Adrenal gland (tissue), 12 donors: ENCODE results near the gene NAPA. TPM values are rescaled to one million over a fixed set of nuclear protein-coding genes. Genes with fewer than 3 reads are reported as not detected.

Experiments
- DNase-seq, 7 donors: peaks; one replicate each; pipeline ENCODE4 v3.0.0-alpha.2; 2019 to 2020
- H3K27ac ChIP-seq, 5 donors: fragments of 200-600 bp; sonication (generic) in 4 of 5; 1 replicate in 3 of 5; 2 replicates in 2 of 5; pipeline versions ENCODE4 v1.5.1 to v1.8.0; 2016 to 2020; ENCODE audit warnings: mild to moderate bottlenecking in 1 of 5
- H3K27me3 ChIP-seq: fragments of 200-600 bp; 2 replicates; pipeline ENCODE4 v1.8.0; 2021
- H3K36me3 ChIP-seq, 2 donors: fragments of 200-600 bp; replicated peaks in 1 of 2; 1 replicate in 1 of 2; 2 replicates in 1 of 2; pipeline versions ENCODE4 v1.5.1 to v1.8.0; 2018 to 2022
- H3K4me1 ChIP-seq, 2 donors: fragments of 200-600 bp; replicated peaks in 1 of 2; 1 replicate in 1 of 2; 2 replicates in 1 of 2; pipeline versions ENCODE4 v1.5.1 to v1.8.0; 2018 to 2021
- H3K4me3 ChIP-seq, 4 donors: fragments of 200-600 bp; sonication (generic) in 3 of 4; one replicate each; pipeline ENCODE4 v1.5.1; 2016 to 2018
- H3K9me3 ChIP-seq, 3 donors: fragments of 200-600 bp; sonication (generic) in 1 of 3; replicated peaks in 1 of 3; 1 replicate in 2 of 3; 2 replicates in 1 of 3; pipeline versions ENCODE4 v1.5.1 to v1.8.0; 2016 to 2021
- CTCF ChIP-seq, 6 experiments: fragments of 450-650 bp in 4 of 6; fragments of 200-600 bp in 2 of 6; sonication (generic) in 1 of 6; IDR thresholded peaks; 1 replicate in 5 of 6; 2 replicates in 1 of 6; pipeline versions ENCODE4 v1.5.1 to v1.8.0; 2016 to 2021; ENCODE audit warnings: antibody characterized with exemption in 6 of 6, mild to moderate bottlenecking in 2 of 6, moderate library complexity in 1 of 6
- POLR2A ChIP-seq, 2 donors: fragments of 450-650 bp; IDR thresholded peaks; one replicate each; pipeline ENCODE4 v1.6.1; 2017; ENCODE audit warnings: antibody characterized with exemption in 2 of 2, mild to moderate bottlenecking in 2 of 2, moderate library complexity in 1 of 2
- WGBS, 4 donors: extraction: QIAGEN DNeasy Blood & Tissue Kit in 2 of 4; methylation state at CpG; one replicate each; pipeline versions ENCODE4 v1.1.5 to v1.1.7; 2013 to 2017; 5-methylcytosine and 5-hydroxymethylcytosine counted together
- intact Hi-C, 2 donors: fragments of 100-400 bp; cut with DNase I; formaldehyde crosslinking; loops; one replicate each; pipeline versions ENCODE4 v1.14.1 to v1.15.0; 2022 to 2023
- polyA plus RNA-seq, 3 donors: library from polyadenylated mRNA; stranded (reverse); fragments of 200-250 nt in 2 of 3; fragments of 350-450 nt in 1 of 3; fragmentation: Illumina TruSeq in 1 of 3; extraction: RNeasy Lipid Tissue Mini Kit (QIAGEN cat#74804) in 1 of 3; gene quantifications; one replicate each; pipeline ENCODE4 v1.2.3, GENCODE V29; 2013 to 2014
- total RNA-seq, 9 donors: library from RNA; depleted of rRNA in 4 of 9; stranded (reverse); fragments of >200 nt in 4 of 9; fragments of 120-200 nt in 1 of 9; fragmentation: NEBNext Ultra II Directional in 1 of 9; extraction: Animal tissue kit (Norgen Biotek cat#: 25700) in 1 of 9; gene quantifications; one replicate each; pipeline versions ENCODE4 v1.1.0 to v1.2.4, GENCODE V29; 2013 to 2023
- donor health status: healthy with polysubstance abuse.
- donor health status: Bipolar disorder and iron deficiency.
- donor health status: DM: yes; HTN: yes; CAD: no.
- donor health status: DM: no; HTN: no; CAD: no.
- donor health status: DM: no; HTN: no; CAD: no.
- donor health status: DM: yes; HTN: yes; CAD: no.

NAPA gene
- total and polyA plus RNA-seq, 12 donors: 122 to 481 (median 254) TPM

- Histone ChIP-seq H3K4me1 (no peaks in the 10 kb centered on the region), H3K4me3 (no peak overlapping the region), H3K36me3 (no peaks in the 10 kb centered on the region), H3K27ac (no peak overlapping the region), H3K27me3 (no peaks in the 10 kb centered on the region), H3K9me3 (no peaks in the 10 kb centered on the region)
- WGBS, 4 donors: 85 to 92% (median 87%) methylated on average over 3 of the region's 3 CpGs
- TF ChIP-seq POLR2A (IDR thresholded peaks at IDR 0.05) (no peak), CTCF (IDR thresholded peaks at IDR 0.05) (no peak)
- intact Hi-C loops: no loop called here
- DNase-seq: no peak
Observed at GRCh38 chr19:47526798-47527197, 11.9 kb upstream of the NAPA start.

- no peak overlapping the region for H3K4me3 ChIP-seq
- DNase-seq: peak in 1 of 7 donors; percentile 37
- H3K9me3 ChIP-seq: no peaks in the 10 kb centered on the region
- intact Hi-C loops: loop anchor here in 1 of 2 donors (5.0 kb wide), 1 partner anchor 86 kb away; no protein-coding TSS in a partner anchor
- H3K4me1 ChIP-seq: no peaks in the 10 kb centered on the region
- WGBS, 4 donors: 47 to 57% (median 54%) methylated on average over 7 of the region's 7 CpGs
- no peaks in the 10 kb centered on the region for H3K27me3 ChIP-seq
- TF ChIP-seq CTCF (IDR thresholded peaks at IDR 0.05) (no peak), POLR2A (IDR thresholded peaks at IDR 0.05) (no peak)
- no peaks in the 10 kb centered on the region for H3K36me3 ChIP-seq
- no peak overlapping the region for H3K27ac ChIP-seq
Observed at GRCh38 chr19:47523473-47523872, 8.6 kb upstream of the NAPA start.

GRCh38 chr19:47521473-47522180 lies 6.8 kb upstream of the NAPA start:
- no peak for TF ChIP-seq CTCF (IDR thresholded peaks at IDR 0.05)
- DNase-seq: no peak
- Histone ChIP-seq H3K4me1 (no peaks in the 10 kb centered on the region), H3K4me3 (no peak overlapping the region), H3K9me3 (no peaks in the 10 kb centered on the region), H3K27ac (no peak overlapping the region), H3K27me3 (no peaks in the 10 kb centered on the region), H3K36me3 (no peaks in the 10 kb centered on the region)
- intact Hi-C loops: loop anchor here in 1 of 2 donors (5.0 kb wide), 1 partner anchor 84 kb away; no protein-coding TSS in a partner anchor
- 67 to 77% (median 73%) methylated on average over 16 to 20 of the region's 20 CpGs for WGBS, 4 donors

GRCh38 chr19:47520839-47521238 lies 6.0 kb upstream of the NAPA start:
- peaks cover 0 to under 1% of the 10 kb centered on the region in 2 donors for H3K4me1 ChIP-seq
- no peak for DNase-seq
- no peak overlapping the region for H3K27ac ChIP-seq
- no peaks in the 10 kb centered on the region for H3K36me3 ChIP-seq
- H3K27me3 ChIP-seq: no peaks in the 10 kb centered on the region
- TF ChIP-seq POLR2A (IDR thresholded peaks at IDR 0.05): no peak
- no peak for TF ChIP-seq CTCF (IDR thresholded peaks at IDR 0.05)
- WGBS, 4 donors: 82 to 100% (median 86%) methylated on average over 2 to 6 of the region's 6 CpGs
- H3K4me3 ChIP-seq: no peak overlapping the region
- intact Hi-C loops: loop anchor here in 1 of 2 donors (5.0 kb wide), 1 partner anchor 84 kb away; no protein-coding TSS in a partner anchor
- H3K9me3 ChIP-seq: no peaks in the 10 kb centered on the region
